Small intestine (tissue), 7 donors: Measurements from ENCODE around the gene CHN2. TPM values are rescaled to one million over a fixed set of nuclear protein-coding genes. Genes with fewer than 3 reads are reported as not detected.
A peak's percentile ranks its signal among the peaks of the same experiment; 100 is the strongest.

Experiments used
- DNase-seq, 2 donors: peaks; one replicate each; pipeline versions ENCODE4 v3.0.0 to v3.0.0-alpha.2; 2013
- FAIRE-seq: peaks from 2 replicates; lab custom pipeline; 2012; peaks lifted over from hg19 to GRCh38; lab: Jason Lieb, UNC
- H3K27ac ChIP-seq, 3 donors: one replicate each; pipeline ENCODE4 v1.5.1; 2013; ENCODE audit warnings: low read length in 2 of 3, mild to moderate bottlenecking in 2 of 3, control low read depth in 1 of 3, inconsistent platforms in 1 of 3, low read depth in 1 of 3, moderate library complexity in 1 of 3
- H3K27me3 ChIP-seq, 3 donors: one replicate each; pipeline ENCODE4 v1.6.1; 2013; ENCODE audit warnings: low read length in 3 of 3, inconsistent platforms in 1 of 3; ENCODE audit not compliant: control insufficient read depth in 3 of 3, insufficient read depth in 3 of 3
- H3K36me3 ChIP-seq, 3 donors: one replicate each; pipeline ENCODE4 v1.6.1; 2013; ENCODE audit warnings: low read length in 3 of 3, inconsistent platforms in 1 of 3, low read depth in 1 of 3, mild to moderate bottlenecking in 1 of 3, moderate library complexity in 1 of 3; ENCODE audit not compliant: control insufficient read depth in 3 of 3, insufficient read depth in 2 of 3
- H3K4me1 ChIP-seq, 3 donors: one replicate each; pipeline ENCODE4 v1.6.1; 2013; ENCODE audit warnings: low read length in 2 of 3, inconsistent platforms in 1 of 3, low read depth in 1 of 3, mild to moderate bottlenecking in 1 of 3, moderate library complexity in 1 of 3; ENCODE audit not compliant: control insufficient read depth in 3 of 3, insufficient read depth in 2 of 3
- H3K4me3 ChIP-seq, 3 donors: one replicate each; pipeline ENCODE4 v1.5.1; 2013; ENCODE audit warnings: low read length in 3 of 3, control low read depth in 1 of 3, inconsistent platforms in 1 of 3, low read depth in 1 of 3, mild to moderate bottlenecking in 1 of 3, moderate library complexity in 1 of 3
- H3K9me3 ChIP-seq, 2 donors: one replicate each; pipeline ENCODE4 v1.6.1; 2013; ENCODE audit warnings: low read depth in 1 of 2, low read length in 1 of 2; ENCODE audit not compliant: control insufficient read depth in 2 of 2, insufficient read depth in 1 of 2
- WGBS, 3 donors: extraction: QIAGEN DNeasy Blood & Tissue Kit; methylation state at CpG; one replicate each; pipeline ENCODE4 v1.1.7; 2013; 5-methylcytosine and 5-hydroxymethylcytosine counted together
- polyA plus RNA-seq, 4 donors: library from polyadenylated mRNA; stranded (reverse) in 3 of 4; unstranded in 1 of 4; fragments of 200-250 nt in 3 of 4; fragments of 120-200 nt in 1 of 4; gene quantifications; one replicate each; pipeline versions ENCODE4 v1.2.1 to v1.2.3, GENCODE V29; 2013
- donor health status: healthy with polysubstance abuse.
- donor health status: control.
- donor health status: control.
- donor health status: Bipolar disorder and iron deficiency.
- donor health status: healthy.

CHN2 gene
- polyA plus RNA-seq, 4 donors = 22.3 to 124 (median 45.2) TPM

- Histone ChIP-seq H3K27ac (peak overlapping the region in 1 of 3 donors; percentile 78), H3K36me3 (no peaks in the 10 kb centered on the region), H3K4me1 (peaks cover 0 to 44% (median 17%) of the 10 kb centered on the region in 3 donors), H3K9me3 (no peaks in the 10 kb centered on the region), H3K27me3 (no peaks in the 10 kb centered on the region), H3K4me3 (no peak overlapping the region)
- FAIRE-seq (peak; percentile 53), DNase-seq (peak; percentile 61 to 90)
- WGBS, 3 donors = 22 to 63% (median 37%) methylated on average over 1 of the region's 1 CpG
These were observed 234.8 kb downstream of the CHN2 start for GRCh38 chr7:29429401-29429800.

- H3K4me1 ChIP-seq = peaks cover 0 to 35% (median 16%) of the 10 kb centered on the region in 3 donors
- no peak overlapping the region for H3K4me3 ChIP-seq
- no peak for DNase-seq
- H3K27me3 ChIP-seq = no peaks in the 10 kb centered on the region
- FAIRE-seq = no peak
- 69 to 79% (median 77%) methylated on average over 8 of the region's 8 CpGs for WGBS, 3 donors
- no peaks in the 10 kb centered on the region for H3K36me3 ChIP-seq
- no peaks in the 10 kb centered on the region for H3K9me3 ChIP-seq
- peak overlapping the region in 1 of 3 donors; percentile 78 for H3K27ac ChIP-seq
These were observed 235.8 kb downstream of the CHN2 start for GRCh38 chr7:29430279-29430949.

- DNase-seq = no peak
- H3K27me3 ChIP-seq = no peaks in the 10 kb centered on the region
- H3K27ac ChIP-seq = no peak overlapping the region
- no peaks in the 10 kb centered on the region for H3K9me3 ChIP-seq
- H3K4me1 ChIP-seq = peaks cover 0 to 28% (median 16%) of the 10 kb centered on the region in 3 donors
- H3K4me3 ChIP-seq = no peak overlapping the region
- peaks cover 0 to 2% (median 0%) of the 10 kb centered on the region in 3 donors for H3K36me3 ChIP-seq
- 86 to 97% (median 95%) methylated on average over 3 of the region's 3 CpGs for WGBS, 3 donors
- no peak for FAIRE-seq
These were observed 237.1 kb downstream of the CHN2 start for GRCh38 chr7:29431686-29432085.

GRCh38 chr7:29432721-29433120 lies 238.1 kb downstream of the CHN2 start:
- no peak overlapping the region for H3K27ac ChIP-seq
- no peak overlapping the region for H3K4me3 ChIP-seq
- no peaks in the 10 kb centered on the region for H3K27me3 ChIP-seq
- WGBS, 3 donors = 86 to 91% (median 90%) methylated on average over 7 of the region's 7 CpGs
- no peak for DNase-seq
- no peaks in the 10 kb centered on the region for H3K9me3 ChIP-seq
- H3K36me3 ChIP-seq = peaks cover 0 to 2% (median 0%) of the 10 kb centered on the region in 3 donors
- peaks cover 0 to 21% (median 16%) of the 10 kb centered on the region in 3 donors for H3K4me1 ChIP-seq
- FAIRE-seq = no peak

- FAIRE-seq = no peak
- WGBS, 3 donors = 48 to 70% (median 70%) methylated on average over 2 of the region's 2 CpGs
- no peak overlapping the region for H3K27ac ChIP-seq
These were observed 239.8 kb downstream of the CHN2 start for GRCh38 chr7:29434380-29434768.

GRCh38 chr7:29435167-29435566 lies 240.6 kb downstream of the CHN2 start:
- Histone ChIP-seq H3K4me3 (no peak overlapping the region), H3K9me3 (no peaks in the 10 kb centered on the region), H3K36me3 (peaks cover 0 to 2% (median 2%) of the 10 kb centered on the region in 3 donors), H3K27me3 (no peaks in the 10 kb centered on the region), H3K4me1 (peaks cover 0 to 7% (median 4%) of the 10 kb centered on the region in 3 donors), H3K27ac (no peak overlapping the region)
- FAIRE-seq (no peak), DNase-seq (no peak)

More at GRCh38 chr7:29434380-29434768, 239.8 kb downstream of the CHN2 start:
- peaks cover 0 to 2% (median 2%) of the 10 kb centered on the region in 3 donors for H3K36me3 ChIP-seq
- H3K9me3 ChIP-seq = no peaks in the 10 kb centered on the region
- no peak overlapping the region for H3K4me3 ChIP-seq
- peaks cover 0 to 9% (median 9%) of the 10 kb centered on the region in 3 donors for H3K4me1 ChIP-seq
- peak in 1 of 2 donors; percentile 28 for DNase-seq
- H3K27me3 ChIP-seq = no peaks in the 10 kb centered on the region

- no peak overlapping the region for H3K27ac ChIP-seq
- DNase-seq (no peak), FAIRE-seq (no peak)
- peaks cover 0 to 2% (median 2%) of the 10 kb centered on the region in 3 donors for H3K36me3 ChIP-seq
- no peaks in the 10 kb centered on the region for H3K27me3 ChIP-seq
- 93 to 99% (median 94%) methylated on average over 3 of the region's 3 CpGs for WGBS, 3 donors
- H3K4me3 ChIP-seq = no peak overlapping the region
- peaks cover 0 to 3% (median 0%) of the 10 kb centered on the region in 3 donors for H3K4me1 ChIP-seq
- H3K9me3 ChIP-seq = no peaks in the 10 kb centered on the region
These were observed 241.3 kb downstream of the CHN2 start for GRCh38 chr7:29435902-29436301.

GRCh38 chr7:29442146-29442545 lies 247.6 kb downstream of the CHN2 start:
- Histone ChIP-seq H3K4me1 (no peaks in the 10 kb centered on the region), H3K27me3 (no peaks in the 10 kb centered on the region), H3K27ac (no peak overlapping the region), H3K9me3 (no peaks in the 10 kb centered on the region), H3K4me3 (no peak overlapping the region), H3K36me3 (peaks cover 0 to 2% (median 0%) of the 10 kb centered on the region in 3 donors)
- FAIRE-seq (no peak), DNase-seq (no peak)
- 45 to 52% (median 49%) methylated on average over 3 of the region's 3 CpGs for WGBS, 3 donors
